ENCODE results near the gene PSG6.
"Not testable (repeated sequence)": the region's sequence is repeated elsewhere in the genome, so short reads cannot be mapped to it uniquely, and the experiment has no call there.

PSG6 gene

DNA sequence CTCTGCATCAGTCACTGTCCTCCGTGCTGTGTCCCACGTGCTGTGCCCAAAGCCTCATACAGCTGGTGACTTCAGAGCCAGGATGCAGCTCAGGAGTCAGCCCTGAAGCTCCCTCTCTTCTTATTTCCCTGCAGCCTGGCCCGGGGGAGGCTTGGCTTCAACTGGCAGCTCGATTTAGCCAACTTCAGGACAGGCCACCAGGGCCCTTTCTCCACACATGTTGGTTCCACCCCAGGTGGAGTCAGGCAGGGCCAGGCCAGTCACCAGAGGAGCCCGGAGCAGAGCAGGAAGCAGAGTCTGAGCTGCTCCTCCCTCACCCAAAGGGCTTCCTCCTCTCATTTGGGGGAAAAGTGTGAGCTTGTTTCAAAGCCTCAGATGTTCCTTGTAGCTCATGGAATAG lies 11.5 kb downstream of the PSG6 start:
- not testable (repeated sequence) for DNase-seq

GRCh38 chr19:42900561-42900960 lies 17.1 kb downstream of the PSG6 start:
- not testable (repeated sequence) for DNase-seq

GRCh38 chr19:42899674-42900073 lies 18.0 kb downstream of the PSG6 start:
- not testable (repeated sequence) for DNase-seq

GRCh38 chr19:42899110-42899509 lies 18.6 kb downstream of the PSG6 start:
- not testable (repeated sequence) for DNase-seq

GRCh38 chr19:42898656-42899055 lies 19.0 kb downstream of the PSG6 start:
- not testable (repeated sequence) for DNase-seq

- DNase-seq = not testable (repeated sequence)
These were observed 20.0 kb downstream of the PSG6 start for GRCh38 chr19:42897729-42898128.

- not testable (repeated sequence) for DNase-seq
These were observed 27.2 kb downstream of the PSG6 start for GRCh38 chr19:42890446-42890845.

DNA sequence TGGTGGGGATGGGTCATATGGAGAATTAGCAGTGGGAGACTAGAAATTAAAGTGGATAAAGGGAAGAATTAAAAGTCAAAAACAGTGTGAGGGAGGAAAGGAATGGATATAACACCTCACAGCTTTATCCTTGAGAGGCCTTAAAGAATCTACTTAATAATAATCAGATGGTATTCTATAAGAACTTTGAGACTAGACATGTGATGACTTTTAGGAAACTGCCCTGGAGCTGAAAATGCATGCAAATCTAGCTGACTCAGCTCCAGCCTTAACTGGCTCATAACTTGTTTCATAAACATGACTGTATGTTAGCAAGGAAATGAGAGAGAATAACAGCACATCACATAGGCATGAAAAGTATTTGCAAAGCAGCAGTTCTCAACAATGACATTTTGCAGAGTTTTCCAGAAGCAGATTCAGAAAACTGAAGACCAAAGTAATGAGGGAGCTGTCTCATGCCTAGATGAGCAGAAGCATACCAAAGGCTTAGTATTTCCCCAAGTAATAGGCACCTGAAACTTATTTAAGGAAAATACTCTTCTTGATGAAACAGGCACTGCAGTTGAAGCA lies 29.7 kb downstream of the PSG6 start:
- DNase-seq = not testable (repeated sequence)

- DNase-seq = not testable (repeated sequence)
These were observed 35.0 kb downstream of the PSG6 start for GRCh38 chr19:42882730-42883129.

DNA sequence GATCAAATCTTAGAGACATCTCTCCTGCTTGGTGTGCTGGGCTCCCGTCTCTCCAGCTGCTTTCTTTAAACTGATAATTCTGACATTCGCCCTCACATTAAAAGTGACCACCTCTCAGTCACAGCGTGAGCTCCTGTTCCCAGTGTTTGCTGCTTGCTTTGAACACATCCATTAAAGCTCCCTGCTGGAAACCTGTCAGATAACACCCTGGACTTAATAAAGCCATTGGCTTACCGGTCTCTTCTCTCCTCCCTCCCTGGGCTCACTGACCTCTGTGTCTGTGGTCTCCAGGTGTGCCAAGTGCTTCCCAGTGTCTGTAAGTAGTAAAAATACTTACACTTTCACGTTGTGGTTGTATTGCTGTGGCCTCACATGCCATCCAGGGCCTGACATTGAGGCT lies 35.7 kb downstream of the PSG6 start:
- DNase-seq = not testable (repeated sequence)

DNA sequence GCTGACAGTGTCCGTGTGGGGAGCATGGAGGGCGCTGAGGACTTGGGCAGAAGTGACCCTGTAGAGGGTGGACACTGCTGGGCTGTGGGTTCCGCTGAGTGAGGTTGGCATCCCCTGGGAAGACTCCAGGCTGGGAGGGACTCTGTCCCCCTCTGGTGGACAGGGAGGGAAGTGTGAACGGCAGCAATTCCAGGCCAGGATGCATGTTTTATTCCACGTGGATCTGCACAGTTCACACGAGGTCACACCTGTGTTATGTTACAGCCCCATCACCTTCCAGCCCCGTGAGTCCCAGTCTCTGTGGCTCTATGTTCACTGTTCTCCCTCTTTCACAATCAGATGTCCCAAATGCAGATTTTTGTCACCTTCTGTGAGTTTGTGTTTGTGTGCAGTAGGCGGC lies 36.4 kb downstream of the PSG6 start:
- DNase-seq = not testable (repeated sequence)

GRCh38 chr19:42880621-42881020 lies 37.1 kb downstream of the PSG6 start:
- DNase-seq = not testable (repeated sequence)

DNA sequence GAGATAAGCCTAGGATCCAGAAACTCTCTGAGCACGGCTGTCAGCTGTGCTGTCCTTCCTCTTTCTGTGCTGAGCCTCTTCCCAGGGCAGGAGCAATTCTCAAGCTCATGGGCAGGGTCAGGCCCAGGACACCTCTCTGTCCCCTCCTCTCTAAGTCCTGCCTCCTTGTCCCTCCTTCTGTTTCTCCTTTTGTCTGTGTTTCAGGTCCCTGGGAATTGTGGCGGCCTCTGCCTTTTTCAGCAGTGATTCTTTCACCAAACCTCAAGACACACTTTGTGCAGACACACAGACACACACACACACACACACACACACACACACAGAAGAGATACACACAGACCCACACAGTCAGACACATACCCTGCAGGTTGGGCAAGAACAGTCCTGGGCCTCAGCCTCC lies 38.1 kb downstream of the PSG6 start, which contains the start of gene PSG1:
Gene PSG1, minus strand, starts transcription at position 101 of the 400 bp plus-strand sequence. CDS start 132 bp downstream, outside the sequence.
- DNase-seq = no peak

GRCh38 chr19:42876596-42876995 lies 41.1 kb downstream of the PSG6 start:
- DNase-seq = not testable (repeated sequence)

DNA sequence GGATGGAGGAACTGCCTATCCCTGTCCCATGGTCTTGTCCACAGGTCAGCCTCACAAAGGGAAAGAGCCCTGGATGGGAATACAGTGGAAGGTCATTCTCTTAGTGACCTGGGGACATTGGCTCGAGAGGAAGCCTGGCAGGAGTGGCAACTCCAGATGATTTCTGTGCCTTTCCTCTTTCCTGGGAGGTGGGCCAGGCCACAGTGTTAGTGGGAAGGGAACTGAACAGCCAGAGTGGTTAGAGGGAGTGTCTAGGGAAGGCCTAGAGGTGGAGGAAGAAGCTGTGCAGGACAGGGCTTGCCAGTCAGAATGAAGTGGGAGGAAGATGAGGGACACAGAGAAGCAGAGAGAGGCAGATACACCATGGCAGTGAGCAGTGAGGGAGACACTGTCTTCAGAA lies 41.8 kb downstream of the PSG6 start:
- not testable (repeated sequence) for DNase-seq

DNA sequence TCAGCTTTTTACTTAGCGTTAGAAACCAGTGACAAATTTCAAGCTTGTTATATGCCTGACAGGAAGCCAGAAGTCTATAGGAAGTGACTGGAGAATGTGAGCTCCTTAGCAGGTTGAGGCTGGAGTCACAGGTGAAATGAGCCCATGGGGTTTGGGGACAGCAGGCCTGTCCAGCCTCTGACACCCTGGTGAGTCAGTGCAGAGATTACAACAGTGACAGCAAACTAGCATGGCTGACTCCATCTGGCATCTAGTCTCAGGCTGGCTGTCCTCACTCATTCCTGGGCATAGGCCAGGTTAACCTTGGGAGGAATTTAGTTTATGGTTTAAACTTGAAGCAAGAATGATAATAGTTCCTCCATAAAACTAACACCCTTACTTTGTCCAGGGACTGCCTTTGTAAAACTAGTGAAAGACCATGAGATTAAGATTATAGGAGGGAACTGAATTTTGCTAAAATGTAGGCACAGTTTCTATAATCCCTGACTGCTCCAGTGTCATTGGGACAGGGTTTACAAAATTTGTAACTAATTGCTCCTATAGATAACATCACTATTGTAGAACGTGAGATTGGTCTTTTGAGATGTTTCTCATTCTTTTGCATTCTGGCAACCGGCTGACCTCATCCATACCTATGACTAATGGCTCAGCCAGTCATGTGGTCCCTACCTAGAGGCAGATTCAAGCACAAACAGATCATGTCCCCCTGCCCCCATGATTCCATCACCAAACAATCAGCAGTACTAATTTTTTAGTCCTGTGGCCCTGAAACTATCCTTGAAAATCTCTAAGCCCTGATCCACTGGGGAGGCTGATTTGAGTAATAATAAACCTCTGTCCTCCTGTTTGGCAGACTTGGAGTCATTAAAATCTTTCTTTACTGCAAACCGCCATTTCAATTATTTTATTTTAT lies 42.5 kb downstream of the PSG6 start:
- DNase-seq = not testable (repeated sequence)

DNA sequence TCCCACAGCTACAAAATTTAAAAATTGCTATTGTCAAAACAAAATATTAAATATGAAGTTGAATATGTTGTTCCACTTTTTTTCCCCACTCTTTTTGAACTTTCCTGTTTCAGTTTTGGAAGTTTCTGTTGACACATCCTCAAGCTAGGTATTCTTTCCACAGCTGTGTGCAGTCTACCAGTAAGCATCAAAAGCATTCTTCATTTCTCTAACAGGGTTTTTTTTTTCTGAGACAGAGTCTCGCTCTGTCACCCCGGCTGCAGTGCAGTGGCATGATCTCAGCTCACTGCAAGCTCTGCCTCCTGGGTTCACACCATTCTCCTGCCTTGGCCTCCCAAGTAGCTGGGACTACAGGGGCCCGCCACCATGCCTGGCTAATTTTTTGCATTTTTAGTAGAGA lies 43.6 kb downstream of the PSG6 start:
- not testable (repeated sequence) for DNase-seq

DNA sequence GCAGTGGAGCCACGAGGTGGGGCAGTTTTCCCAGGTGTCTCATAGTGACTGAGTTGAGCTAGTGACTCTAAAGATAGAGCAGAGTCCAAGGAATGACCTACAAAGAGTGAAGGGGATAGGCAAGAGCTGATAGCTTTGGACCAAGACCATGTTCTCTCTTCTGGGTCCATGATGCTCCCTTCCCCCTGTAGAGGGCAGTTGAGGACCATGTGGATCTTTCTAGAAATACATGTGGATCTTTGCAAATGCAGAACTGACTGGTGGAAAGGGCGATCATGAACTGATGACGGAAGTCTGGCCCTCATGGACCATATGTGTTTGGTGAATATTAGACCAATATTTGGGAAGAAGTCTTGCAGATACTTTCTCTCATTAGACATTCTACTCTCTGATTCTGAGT lies 45.1 kb downstream of the PSG6 start:
- no peak for DNase-seq

GRCh38 chr19:42857544-42857867 lies 60.2 kb downstream of the PSG6 start:
- DNase-seq = no peak

- not testable (repeated sequence) for DNase-seq
These were observed 60.7 kb downstream of the PSG6 start for GRCh38 chr19:42856866-42857543.

GRCh38 chr19:42854745-42855144 lies 62.9 kb downstream of the PSG6 start:
- not testable (repeated sequence) for DNase-seq

DNA sequence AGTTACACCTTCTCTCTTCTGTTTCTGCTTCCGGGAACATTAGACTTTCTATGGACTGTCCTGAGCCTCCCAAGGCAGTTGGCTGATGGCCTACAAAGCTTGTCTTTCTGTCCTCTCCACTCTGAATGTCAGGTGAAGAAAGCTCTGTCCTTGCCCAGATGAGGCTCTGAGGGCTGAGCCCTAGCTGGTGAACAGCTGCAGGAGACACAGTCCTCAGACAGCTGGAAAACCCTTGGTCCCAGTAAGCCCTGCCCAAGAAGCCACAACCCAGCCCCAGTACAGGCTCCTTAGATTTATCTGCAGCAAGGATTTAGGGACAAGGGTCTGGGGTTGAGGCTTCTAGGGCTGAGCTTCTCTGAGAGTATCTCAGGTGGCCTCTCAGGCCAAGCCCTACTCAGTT lies 64.5 kb downstream of the PSG6 start:
- DNase-seq = not testable (repeated sequence)

GRCh38 chr19:42852821-42853220 lies 64.9 kb downstream of the PSG6 start:
- DNase-seq = not testable (repeated sequence)
